Astrocyte of the spinal cord (primary cell): ENCODE measurements around the gene PLXNA2.

Source experiments
- DNase-seq: peaks from one replicate; pipeline ENCODE4 v3.0.0; 2011; ENCODE audit warnings: low read depth, low spot score
- H3K4me3 ChIP-seq: 2 replicates; pipeline ENCODE4 v1.5.1; 2011; ENCODE audit warnings: low read depth, mild to moderate bottlenecking, low read length, moderate library complexity
- in situ Hi-C: cut with HindIII; loops from 2 replicates; pipeline ENCODE4 v1.10.0; 2017; ENCODE audit warnings: low sequenced_read_pairs
- TF ChIP-seq, protein P1 (sequence below): IDR thresholded peaks from 2 replicates; pipeline ENCODE4 v1.5.1; 2012; ENCODE audit warnings: low read depth, mild to moderate bottlenecking, low read length, inconsistent platforms

Gene PLXNA2

DNA sequence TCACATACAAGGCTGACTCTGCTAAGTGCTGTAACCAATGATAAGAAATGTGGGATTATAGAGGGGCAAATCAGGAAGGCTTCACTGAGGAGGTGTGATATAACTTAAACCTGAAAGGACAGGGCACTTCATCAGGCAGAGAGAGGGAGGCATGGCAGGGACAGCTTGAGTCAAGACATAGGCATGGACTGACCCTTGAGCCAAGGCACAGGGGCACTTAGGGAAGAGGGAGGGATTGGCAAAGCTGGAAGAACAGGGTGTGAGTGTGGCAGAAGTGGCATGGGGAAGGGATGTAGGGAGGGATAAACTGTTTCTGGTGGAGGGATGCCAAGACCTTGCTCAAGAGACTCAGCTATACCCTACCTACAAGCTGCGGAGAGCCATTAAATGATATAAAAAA is 81.3 kb downstream of the PLXNA2 start:
- TF ChIP-seq, protein P1, sequence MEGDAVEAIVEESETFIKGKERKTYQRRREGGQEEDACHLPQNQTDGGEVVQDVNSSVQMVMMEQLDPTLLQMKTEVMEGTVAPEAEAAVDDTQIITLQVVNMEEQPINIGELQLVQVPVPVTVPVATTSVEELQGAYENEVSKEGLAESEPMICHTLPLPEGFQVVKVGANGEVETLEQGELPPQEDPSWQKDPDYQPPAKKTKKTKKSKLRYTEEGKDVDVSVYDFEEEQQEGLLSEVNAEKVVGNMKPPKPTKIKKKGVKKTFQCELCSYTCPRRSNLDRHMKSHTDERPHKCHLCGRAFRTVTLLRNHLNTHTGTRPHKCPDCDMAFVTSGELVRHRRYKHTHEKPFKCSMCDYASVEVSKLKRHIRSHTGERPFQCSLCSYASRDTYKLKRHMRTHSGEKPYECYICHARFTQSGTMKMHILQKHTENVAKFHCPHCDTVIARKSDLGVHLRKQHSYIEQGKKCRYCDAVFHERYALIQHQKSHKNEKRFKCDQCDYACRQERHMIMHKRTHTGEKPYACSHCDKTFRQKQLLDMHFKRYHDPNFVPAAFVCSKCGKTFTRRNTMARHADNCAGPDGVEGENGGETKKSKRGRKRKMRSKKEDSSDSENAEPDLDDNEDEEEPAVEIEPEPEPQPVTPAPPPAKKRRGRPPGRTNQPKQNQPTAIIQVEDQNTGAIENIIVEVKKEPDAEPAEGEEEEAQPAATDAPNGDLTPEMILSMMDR = no peak
- in situ Hi-C loops = no loop called here
- no peak overlapping the region for H3K4me3 ChIP-seq
- no peak for DNase-seq

DNA sequence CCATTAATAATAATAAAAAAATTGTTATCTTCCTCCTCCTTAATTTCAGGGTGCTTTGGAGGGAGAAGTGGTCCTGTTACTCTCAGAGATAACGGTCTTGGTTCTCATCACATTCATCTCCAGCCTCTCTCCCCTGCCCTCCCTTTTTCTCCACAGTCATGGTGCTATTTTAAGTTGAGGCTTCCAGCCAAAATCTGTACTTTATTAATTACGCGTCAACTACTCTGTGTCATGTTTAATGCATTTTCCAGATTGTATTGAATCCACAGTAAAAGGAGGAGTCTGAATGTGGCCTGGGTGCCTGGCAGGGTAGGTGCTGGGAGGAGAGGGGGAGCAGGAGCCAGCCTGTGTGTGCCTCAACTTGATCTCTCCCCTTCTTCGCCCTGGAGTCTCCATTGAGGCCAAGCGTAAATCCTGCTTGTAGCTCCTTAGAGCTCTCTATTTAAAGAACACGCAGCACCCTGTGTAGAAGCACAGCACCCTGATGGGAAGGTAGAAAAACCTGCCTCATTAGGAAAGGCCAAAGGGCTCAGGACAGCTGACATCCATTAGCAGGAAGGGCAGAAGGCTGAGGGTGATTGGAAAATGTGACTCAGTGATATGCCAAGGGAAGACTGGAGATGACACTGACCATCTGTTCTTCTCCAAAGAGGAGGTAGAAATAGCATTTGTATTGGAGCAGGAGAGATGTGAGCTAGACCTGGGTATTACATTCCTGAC is 82.4 kb downstream of the PLXNA2 start:
- TF ChIP-seq, protein P1 = no peak
- H3K4me3 ChIP-seq = no peak overlapping the region
- in situ Hi-C loops = no loop called here
- peak; percentile 63 for DNase-seq

GRCh38 chr1:208161005-208161404 is 83.2 kb downstream of the PLXNA2 start:
- H3K4me3 ChIP-seq = no peak overlapping the region
- in situ Hi-C loops = no loop called here
- TF ChIP-seq, protein P1 = no peak
- DNase-seq = no peak

GRCh38 chr1:208160259-208160819 is 83.8 kb downstream of the PLXNA2 start:
- TF ChIP-seq, protein P1 = no peak
- no peak for DNase-seq
- no peak overlapping the region for H3K4me3 ChIP-seq
- in situ Hi-C loops = no loop called here

- in situ Hi-C loops = no loop called here
- TF ChIP-seq, protein P1 = no peak
- peak; percentile 81 for DNase-seq
- H3K4me3 ChIP-seq = no peak overlapping the region
These were observed 84.5 kb downstream of the PLXNA2 start for GRCh38 chr1:208159555-208160258.

DNA sequence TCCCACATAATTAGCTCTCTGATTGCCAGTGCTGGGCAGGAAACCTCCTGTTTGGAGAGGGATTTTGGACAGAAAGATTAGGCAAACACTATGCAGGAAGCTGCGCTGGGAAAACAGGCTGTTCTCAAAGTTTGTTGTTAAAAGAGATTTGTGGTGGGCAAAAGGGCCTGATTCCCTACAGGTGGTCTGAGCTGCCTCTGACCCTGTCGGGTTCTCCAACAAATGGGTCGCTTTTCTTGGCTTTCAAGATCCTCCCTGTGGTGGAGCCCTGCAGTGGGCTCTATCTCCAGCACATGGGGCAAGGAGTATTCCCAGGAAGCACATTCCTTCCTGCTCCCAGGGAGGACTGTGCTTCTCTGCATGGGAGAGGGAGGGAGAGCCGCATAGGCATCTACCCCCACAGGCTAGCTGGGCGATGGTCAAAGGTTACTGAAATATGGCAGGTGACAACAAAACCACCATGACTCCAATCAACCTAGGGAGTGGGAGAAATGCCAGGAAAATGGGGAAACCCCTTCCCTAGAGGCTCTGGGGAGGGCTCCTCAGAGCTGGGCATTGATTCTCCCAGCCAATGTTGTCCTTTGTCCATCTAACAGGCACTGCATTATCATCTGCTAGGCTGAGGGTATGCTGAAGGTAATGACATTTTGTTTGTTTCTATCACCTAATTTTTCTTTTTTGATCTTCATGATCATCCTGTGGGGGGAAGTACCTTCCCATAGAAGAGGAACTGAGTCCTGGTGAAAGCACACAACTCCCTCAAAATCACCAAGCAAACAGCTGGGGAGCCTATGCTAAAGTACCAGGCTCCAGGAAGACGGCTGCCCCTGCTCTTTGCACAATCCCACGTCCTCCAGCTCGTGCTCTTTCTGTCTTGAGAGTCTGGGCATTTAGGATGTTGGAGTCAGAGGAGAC is 85.3 kb downstream of the PLXNA2 start:
- DNase-seq = peak; percentile 80
- in situ Hi-C loops = no loop called here
- TF ChIP-seq, protein P1 = no peak
- no peak overlapping the region for H3K4me3 ChIP-seq
